ENCODE data around the gene SLC15A1.
A peak's percentile ranks its signal among the peaks of the same experiment; 100 is the strongest.
"Not testable (repeated sequence)": the region's sequence is repeated elsewhere in the genome, so short reads cannot be mapped to it uniquely, and the experiment has no call there.

SLC15A1 gene

GRCh38 chr13:98656223-98656622 lies 96.2 kb downstream of the SLC15A1 start:
- no peak for DNase-seq (ENCODE audit: low read depth)

GRCh38 chr13:98653463-98653985 lies 98.9 kb downstream of the SLC15A1 start:
- peak; percentile 60 for DNase-seq (ENCODE audit: low read depth)

- no peak for DNase-seq (ENCODE audit: low read depth)
These were observed 99.6 kb downstream of the SLC15A1 start for GRCh38 chr13:98652721-98653462.

- no peak for DNase-seq (ENCODE audit: low read depth)
These were observed 100.2 kb downstream of the SLC15A1 start for GRCh38 chr13:98652276-98652675.

GRCh38 chr13:98651744-98652143 lies 100.7 kb downstream of the SLC15A1 start:
- DNase-seq (ENCODE audit: low read depth), result no peak

- no peak for DNase-seq (ENCODE audit: low read depth)
These were observed 101.9 kb downstream of the SLC15A1 start for GRCh38 chr13:98650396-98651107.

GRCh38 chr13:98649861-98650260 lies 102.6 kb downstream of the SLC15A1 start:
- no peak for DNase-seq (ENCODE audit: low read depth)

- DNase-seq (ENCODE audit: low read depth), result no peak
These were observed 103.8 kb downstream of the SLC15A1 start for GRCh38 chr13:98648686-98649085.

GRCh38 chr13:98648141-98648540 lies 104.3 kb downstream of the SLC15A1 start:
- no peak for DNase-seq (ENCODE audit: low read depth)

GRCh38 chr13:98647121-98647520 lies 105.4 kb downstream of the SLC15A1 start:
- no peak for DNase-seq (ENCODE audit: low read depth)

- no peak for DNase-seq (ENCODE audit: low read depth)
These were observed 109.0 kb downstream of the SLC15A1 start for GRCh38 chr13:98643479-98643878.

- no peak for DNase-seq (ENCODE audit: low read depth)
These were observed 111.4 kb downstream of the SLC15A1 start for GRCh38 chr13:98641075-98641474.

GRCh38 chr13:98639785-98640184 lies 112.7 kb downstream of the SLC15A1 start:
- not testable (repeated sequence) for DNase-seq (ENCODE audit: low read depth)

GRCh38 chr13:98638352-98638751 lies 114.1 kb downstream of the SLC15A1 start:
- not testable (repeated sequence) for DNase-seq (ENCODE audit: low read depth)
